PC-3 (cell line): ENCODE measurements around the gene BCLAF1.

Experiments
- CTCF ChIP-seq: fragments of 300-600 bp; sonication (generic); conservative IDR thresholded peaks from 2 replicates; pipeline ENCODE4 v1.5.1; 2017; ENCODE audit warnings: antibody characterized with exemption, low read depth, mild to moderate bottlenecking, low read length
- EZH2phosphoT487 ChIP-seq: fragments of 300-600 bp; sonication (generic); IDR thresholded peaks from 2 replicates; pipeline ENCODE4 v1.6.1; 2018; ENCODE audit warnings: mild to moderate bottlenecking, antibody characterized with exemption, low read length, borderline replicate concordance

GRCh38 chr6:136253734-136254133, 35.9 kb downstream of the BCLAF1 start:
- TF ChIP-seq CTCF (no peak), EZH2phosphoT487 (no peak)
